GM21367 (cell line): Measurements from ENCODE around the gene TH.

Source experiments
- ATAC-seq: cut with Tn5 transposase; IDR thresholded peaks from one replicate; pipeline ENCODE4 v1.9.1; 2021; ENCODE audit not compliant: unreplicated experiment

Gene TH

DNA sequence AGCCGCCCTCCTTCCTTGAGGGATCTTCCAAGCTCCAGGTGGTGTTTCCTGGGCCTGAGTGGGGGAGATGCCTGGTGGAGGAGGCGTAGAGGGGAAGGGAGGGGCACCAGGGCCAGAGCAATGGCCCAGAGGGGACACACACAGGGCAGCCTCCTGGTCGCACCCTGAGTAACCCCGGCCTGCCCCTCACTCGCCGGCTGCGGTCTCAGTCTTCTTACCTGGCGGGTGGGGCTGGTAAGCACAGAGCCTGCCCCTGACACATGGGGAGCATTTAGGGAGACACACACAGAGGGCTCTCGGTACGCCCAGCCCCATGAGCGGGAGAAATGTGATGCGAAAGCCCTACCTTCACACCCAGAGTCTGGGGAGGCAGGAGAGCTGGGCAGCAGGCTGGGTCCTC lies 56.3 kb downstream of the TH start:
- ATAC-seq, result no peak

DNA sequence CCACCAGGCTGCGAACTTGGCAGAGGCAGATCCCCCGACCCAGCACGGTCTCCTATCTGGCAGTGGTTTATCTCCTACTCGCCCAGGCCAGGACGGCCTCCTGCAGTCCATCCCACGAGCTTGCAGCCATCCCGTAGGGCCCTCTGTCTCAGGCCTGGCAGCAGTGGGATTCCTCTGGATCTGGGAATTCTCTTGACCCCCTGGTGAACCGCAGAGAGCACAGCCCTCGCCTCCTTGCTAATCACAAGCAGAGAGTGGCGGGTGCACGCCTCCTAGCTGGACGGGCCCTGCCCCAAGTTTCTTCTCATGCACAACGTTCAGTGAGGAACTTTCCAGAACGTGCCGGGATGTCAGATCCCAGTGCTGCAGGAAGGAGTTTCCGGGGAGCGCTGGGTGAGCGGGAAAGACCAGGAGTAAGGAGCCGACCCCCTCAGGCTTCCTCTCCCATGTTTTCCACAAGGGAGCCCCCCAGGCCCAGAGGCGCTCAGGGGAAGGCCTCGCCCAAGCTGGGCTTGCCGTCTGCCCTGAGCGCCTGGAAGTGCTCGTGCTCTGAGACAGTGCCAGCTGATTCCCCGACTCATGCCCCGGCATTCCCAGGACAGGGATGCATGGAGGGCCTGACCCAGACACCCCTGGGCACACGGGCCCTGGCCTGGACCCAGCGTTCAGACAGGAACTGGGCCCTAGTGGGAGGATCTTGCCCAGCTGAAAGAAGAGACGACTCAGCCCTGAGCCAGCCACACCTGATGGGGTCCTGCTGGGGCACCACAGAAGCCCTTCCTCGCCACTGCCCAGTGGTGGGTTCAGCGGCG lies 57.0 kb downstream of the TH start:
- ATAC-seq, result no peak
